Esophagus muscularis mucosa (tissue), 3 donors: Measurements from ENCODE around the gene EHD3.

Experiments
- POLR2A ChIP-seq: fragments of 450-650 bp; IDR thresholded peaks from one replicate; pipeline ENCODE4 v1.6.1; 2017; ENCODE audit warnings: antibody characterized with exemption, moderate library complexity, mild to moderate bottlenecking, low read depth
- POLR2AphosphoS5 ChIP-seq, 2 donors: sonication (generic); formaldehyde crosslinking; IDR thresholded peaks; one replicate each; pipeline ENCODE4 v1.6.1; 2017; ENCODE audit warnings: antibody characterized with exemption in 2 of 2
- TF ChIP-seq, protein P1 (sequence below), 3 experiments: fragments of 200-600 bp in 2 of 3; fragments of 450-650 bp in 1 of 3; sonication (generic) in 2 of 3; IDR thresholded peaks; one replicate each; pipeline ENCODE4 v1.5.1; 2017 to 2019; ENCODE audit warnings: antibody characterized with exemption in 3 of 3, mild to moderate bottlenecking in 2 of 3, moderate library complexity in 1 of 3

DNA sequence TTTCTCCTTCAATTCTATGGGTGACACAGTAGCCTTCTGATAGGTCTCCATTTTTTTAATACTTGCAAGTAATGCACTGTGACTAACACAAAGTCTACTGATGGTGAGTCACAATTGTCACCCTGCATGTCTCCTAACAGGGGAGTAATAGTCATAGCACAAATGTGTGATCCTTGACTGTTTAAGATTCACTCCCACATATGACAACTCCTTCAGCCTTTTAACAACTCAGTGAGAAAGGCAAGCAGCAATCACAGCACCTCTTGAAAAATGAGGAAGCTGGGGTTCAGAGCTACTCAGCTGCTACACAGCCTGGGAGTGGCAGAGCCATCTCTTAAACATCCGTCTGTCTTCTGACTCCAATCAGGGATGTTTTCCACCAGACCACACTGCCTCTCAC, 63.8 kb downstream of the EHD3 start:
- TF ChIP-seq POLR2AphosphoS5 (IDR thresholded peaks at IDR 0.05): no peak
- TF ChIP-seq, protein P1, sequence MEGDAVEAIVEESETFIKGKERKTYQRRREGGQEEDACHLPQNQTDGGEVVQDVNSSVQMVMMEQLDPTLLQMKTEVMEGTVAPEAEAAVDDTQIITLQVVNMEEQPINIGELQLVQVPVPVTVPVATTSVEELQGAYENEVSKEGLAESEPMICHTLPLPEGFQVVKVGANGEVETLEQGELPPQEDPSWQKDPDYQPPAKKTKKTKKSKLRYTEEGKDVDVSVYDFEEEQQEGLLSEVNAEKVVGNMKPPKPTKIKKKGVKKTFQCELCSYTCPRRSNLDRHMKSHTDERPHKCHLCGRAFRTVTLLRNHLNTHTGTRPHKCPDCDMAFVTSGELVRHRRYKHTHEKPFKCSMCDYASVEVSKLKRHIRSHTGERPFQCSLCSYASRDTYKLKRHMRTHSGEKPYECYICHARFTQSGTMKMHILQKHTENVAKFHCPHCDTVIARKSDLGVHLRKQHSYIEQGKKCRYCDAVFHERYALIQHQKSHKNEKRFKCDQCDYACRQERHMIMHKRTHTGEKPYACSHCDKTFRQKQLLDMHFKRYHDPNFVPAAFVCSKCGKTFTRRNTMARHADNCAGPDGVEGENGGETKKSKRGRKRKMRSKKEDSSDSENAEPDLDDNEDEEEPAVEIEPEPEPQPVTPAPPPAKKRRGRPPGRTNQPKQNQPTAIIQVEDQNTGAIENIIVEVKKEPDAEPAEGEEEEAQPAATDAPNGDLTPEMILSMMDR (IDR thresholded peaks at IDR 0.05): no peak
- TF ChIP-seq POLR2A: no peak
